Activated naive CD4-positive, alpha-beta T cell treated with anti-CD3 and anti-CD28 coated beads for 36 hours (primary cell): Measurements from ENCODE around the gene GRK5. TPM values are rescaled to one million over a fixed set of nuclear protein-coding genes. Genes with fewer than 3 reads are reported as not detected.
"Not testable (repeated sequence)": the region's sequence is repeated elsewhere in the genome, so short reads cannot be mapped to it uniquely, and the experiment has no call there.

Experiments used
- CTCF ChIA-PET: fragments of 350-600 bp; sonication (Branson Sonifier 250); formaldehyde crosslinking; loops from one replicate; lab custom pipeline; 2021; ENCODE audit warnings: antibody characterized with exemption; lab: Charles Lee
- DNase-seq: peaks from one replicate; pipeline ENCODE4 v3.0.0-alpha.2; 2020
- H3K27ac Mint-ChIP-seq: one replicate; pipeline ENCODE4 v1.8.0; 2021; ENCODE audit warnings: mild to moderate bottlenecking, mixed read lengths
- H3K27me3 Mint-ChIP-seq: one replicate; pipeline ENCODE4 v1.8.0; 2021; ENCODE audit warnings: low read depth, mixed read lengths
- H3K36me3 Mint-ChIP-seq: one replicate; pipeline ENCODE4 v1.8.0; 2021; ENCODE audit warnings: low read depth, mixed read lengths
- H3K4me1 Mint-ChIP-seq: one replicate; pipeline ENCODE4 v1.8.0; 2021; ENCODE audit warnings: low read depth, mixed read lengths
- H3K4me3 Mint-ChIP-seq: one replicate; pipeline ENCODE4 v1.8.0; 2021; ENCODE audit warnings: mild to moderate bottlenecking, moderate library complexity, mixed read lengths
- H3K9me3 Mint-ChIP-seq: one replicate; pipeline ENCODE4 v1.8.0; 2021; ENCODE audit warnings: mixed read lengths
- intact Hi-C: fragments of 100-400 bp; cut with micrococcal nuclease; formaldehyde crosslinking; loops from one replicate; pipeline ENCODE4 v1.15.1; 2023
- total RNA-seq, 2 experiments: library from RNA; stranded (reverse); gene quantifications; one replicate each; pipeline ENCODE4 v1.2.3, GENCODE V29; 2021

The GRK5 gene
- total RNA-seq, 2 experiments from 2014 or later, result 27.1 to 29.7 TPM

DNA sequence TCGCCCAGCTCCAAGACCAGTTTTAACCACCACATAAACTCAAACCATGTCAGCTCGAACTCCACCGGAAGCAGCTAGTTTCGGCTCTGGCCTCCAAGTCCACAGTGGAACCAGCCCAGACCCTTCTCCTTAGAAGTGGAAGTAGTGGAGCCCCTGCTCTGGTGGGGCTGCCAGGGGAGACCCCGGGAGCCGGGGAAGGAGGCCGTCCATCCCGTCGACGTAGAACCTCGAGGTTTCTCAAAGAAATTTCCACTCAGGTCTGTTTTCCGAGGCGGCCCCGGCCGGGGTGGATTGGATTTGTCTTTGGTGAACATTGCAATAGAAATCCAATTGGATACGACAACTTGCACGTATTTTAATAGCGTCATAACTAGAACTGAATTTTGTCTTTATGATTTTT, 247.6 kb downstream of the GRK5 start:
- no peaks in the 10 kb centered on the region for H3K27me3 Mint-ChIP-seq
- no peak overlapping the region for H3K27ac Mint-ChIP-seq
- no peaks in the 10 kb centered on the region for H3K9me3 Mint-ChIP-seq
- intact Hi-C loops, result no loop called here
- CTCF ChIA-PET, result no interaction called here
- no peak for DNase-seq
- no peak overlapping the region for H3K4me3 Mint-ChIP-seq
- H3K4me1 Mint-ChIP-seq, result no peaks in the 10 kb centered on the region
- H3K36me3 Mint-ChIP-seq, result peaks cover 2% of the 10 kb centered on the region

DNA sequence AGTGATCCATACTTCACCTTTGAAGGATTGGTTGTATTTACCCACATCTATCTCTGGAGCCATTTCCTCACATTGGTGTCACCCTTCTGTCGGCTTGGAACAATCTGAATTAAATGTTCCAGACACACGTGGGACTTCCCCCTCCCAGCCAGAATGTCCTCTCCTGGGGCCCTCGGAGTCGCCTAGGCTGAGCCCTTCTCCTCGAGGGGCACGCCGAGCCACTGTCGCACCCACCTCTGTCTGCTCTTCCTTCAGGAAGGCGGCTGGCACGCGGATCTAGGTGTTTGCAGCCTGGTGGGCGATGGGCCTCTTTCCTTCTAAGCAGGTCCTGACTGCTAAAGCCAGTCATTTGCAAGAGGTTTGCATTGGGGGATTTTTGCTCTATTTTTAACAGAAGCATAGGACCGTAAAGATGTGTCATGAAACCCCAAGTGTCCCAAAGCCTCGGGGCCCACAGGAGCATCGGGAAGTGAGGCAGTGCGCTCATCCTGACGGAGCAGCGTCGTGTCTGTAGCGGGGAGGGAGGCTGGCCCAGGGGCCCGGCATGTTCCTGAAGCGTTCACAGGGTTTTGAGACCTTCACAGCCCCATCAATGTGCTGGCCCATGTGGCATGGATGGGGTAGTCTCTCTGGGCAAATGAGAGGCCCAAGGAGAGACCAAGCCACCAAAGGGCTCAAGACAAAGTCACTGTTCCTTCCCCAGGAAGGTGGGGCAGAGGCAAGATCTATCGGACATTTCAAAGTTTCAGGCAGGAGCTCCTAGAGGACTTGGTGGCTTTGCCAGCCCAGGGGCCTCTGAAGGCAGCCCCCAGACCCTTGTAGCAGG, 248.5 kb downstream of the GRK5 start:
- intact Hi-C loops, result no loop called here
- Mint-ChIP-seq H3K36me3 (peaks cover 2% of the 10 kb centered on the region), H3K9me3 (no peaks in the 10 kb centered on the region), H3K27ac (no peak overlapping the region), H3K4me3 (no peak overlapping the region), H3K4me1 (no peaks in the 10 kb centered on the region), H3K27me3 (no peaks in the 10 kb centered on the region)
- DNase-seq, result no peak
- CTCF ChIA-PET, result interaction anchor here (1.2 to 1.3 kb wide), 2 partner anchors 12 to 257 kb away, joined by 4 read pairs; no protein-coding TSS in a partner anchor

DNA sequence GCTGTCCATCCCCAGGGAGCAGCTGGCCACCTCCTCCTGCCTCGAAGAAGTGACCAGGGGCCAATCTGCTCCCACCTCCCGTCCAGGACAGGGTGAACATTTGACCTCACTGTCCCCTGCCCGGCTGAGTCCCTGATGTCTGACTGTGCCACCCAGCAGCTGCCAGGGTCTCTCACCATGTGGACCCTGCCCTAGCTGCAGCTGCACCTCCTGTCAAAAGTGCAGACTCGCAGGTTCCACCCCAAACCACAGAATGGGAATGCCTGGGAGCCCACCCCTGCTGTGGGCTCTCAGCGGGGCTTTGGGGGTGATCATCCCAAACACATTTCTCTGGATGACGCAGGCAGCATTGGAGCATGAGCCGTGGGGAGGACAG, 249.1 kb downstream of the GRK5 start:
- Mint-ChIP-seq H3K4me1 (peaks cover 2% of the 10 kb centered on the region), H3K27me3 (no peaks in the 10 kb centered on the region), H3K36me3 (peaks cover 2% of the 10 kb centered on the region), H3K9me3 (no peaks in the 10 kb centered on the region), H3K4me3 (no peak overlapping the region), H3K27ac (no peak overlapping the region)
- CTCF ChIA-PET, result interaction anchor here (0.6 to 1.3 kb wide), 3 partner anchors 13 to 336 kb away, joined by 3 to 4 read pairs (median 4); no protein-coding TSS in a partner anchor
- intact Hi-C loops, result no loop called here
- DNase-seq, result no peak

DNA sequence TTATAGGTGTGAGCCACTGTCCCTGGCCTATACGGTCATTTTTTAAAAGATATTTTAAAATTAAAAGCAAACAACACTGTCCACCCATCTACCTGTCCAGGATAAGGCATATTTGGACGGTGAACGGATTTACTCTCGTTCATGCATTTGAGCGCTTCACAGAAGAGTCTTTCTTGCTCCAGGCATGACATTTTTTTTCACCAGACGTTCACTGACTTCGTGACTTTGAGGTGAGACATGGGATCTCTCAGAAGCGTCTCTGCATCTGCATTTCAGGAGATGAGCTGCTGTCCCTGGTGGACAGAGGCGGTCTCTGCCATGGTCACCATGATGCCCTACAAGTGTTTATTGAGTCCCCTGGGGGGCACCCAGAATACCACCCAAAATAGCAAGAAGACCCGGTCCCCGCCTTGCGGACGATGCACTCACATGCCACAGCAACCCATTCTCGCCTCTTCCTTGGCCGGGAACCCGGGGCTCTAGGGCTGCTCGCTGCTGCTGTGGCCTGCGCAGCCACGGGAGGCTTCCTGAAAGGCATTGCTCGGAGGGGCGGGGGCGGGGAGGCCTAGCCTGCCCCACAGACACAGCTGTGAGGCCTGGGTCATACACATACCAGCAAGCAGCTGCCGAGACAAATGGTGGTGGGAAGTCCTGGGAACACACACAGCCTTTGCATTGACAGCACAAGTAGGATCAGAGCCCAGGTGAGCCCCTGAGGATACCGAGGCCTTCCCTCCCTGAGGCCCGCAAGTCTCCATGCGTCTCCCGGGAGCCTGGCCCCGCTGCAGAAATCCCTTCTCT, 250.8 kb downstream of the GRK5 start:
- H3K36me3 Mint-ChIP-seq, result peaks cover 2% of the 10 kb centered on the region
- H3K4me1 Mint-ChIP-seq, result peaks cover 2% of the 10 kb centered on the region
- no peak for DNase-seq
- H3K9me3 Mint-ChIP-seq, result peaks cover 6% of the 10 kb centered on the region
- intact Hi-C loops, result no loop called here
- CTCF ChIA-PET, result interaction anchor here (0.7 to 2.0 kb wide), 2 partner anchors 13 to 14 kb away, joined by 6 to 10 read pairs; no protein-coding TSS in a partner anchor
- no peaks in the 10 kb centered on the region for H3K27me3 Mint-ChIP-seq
- H3K4me3 Mint-ChIP-seq, result no peak overlapping the region
- H3K27ac Mint-ChIP-seq, result no peak overlapping the region

DNA sequence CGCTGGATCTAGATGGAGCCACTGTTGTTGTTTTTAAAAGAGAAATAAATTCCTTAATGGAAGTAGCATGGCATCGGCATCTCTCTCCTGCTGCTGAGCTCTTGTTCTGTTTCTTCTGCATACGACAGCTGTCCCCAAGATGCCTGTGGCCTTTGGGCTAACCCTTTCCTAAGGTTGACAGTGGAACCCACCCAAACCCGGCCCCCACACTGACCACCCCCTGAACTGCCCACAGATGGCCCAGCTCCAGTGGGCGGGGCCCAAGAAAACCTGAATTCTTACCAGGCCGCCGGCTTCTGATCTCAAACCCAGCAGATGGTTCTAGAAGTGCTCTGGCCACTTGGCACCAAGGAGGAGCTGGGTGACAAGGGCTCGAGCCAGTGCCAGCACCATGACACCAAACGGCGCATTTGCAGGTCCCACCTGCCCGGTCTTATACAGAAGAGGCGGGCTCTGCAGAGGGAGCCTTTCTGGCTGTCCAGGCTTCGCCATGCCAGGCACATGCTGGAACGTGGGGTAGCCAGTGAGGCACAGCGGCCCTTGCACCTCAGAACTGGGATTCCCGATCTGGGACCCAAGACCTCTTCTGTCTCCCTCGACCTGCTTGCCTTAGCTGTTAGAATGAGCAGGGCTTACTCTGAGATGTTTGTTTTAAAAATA, 252.4 kb downstream of the GRK5 start:
- no peak overlapping the region for H3K4me3 Mint-ChIP-seq
- DNase-seq, result no peak
- peaks cover 2% of the 10 kb centered on the region for H3K36me3 Mint-ChIP-seq
- CTCF ChIA-PET, result interaction anchor here (1.1 to 2.0 kb wide), 2 partner anchors 15 to 18 kb away, joined by 3 to 10 read pairs; no protein-coding TSS in a partner anchor
- peaks cover 2% of the 10 kb centered on the region for H3K4me1 Mint-ChIP-seq
- H3K27ac Mint-ChIP-seq, result no peak overlapping the region
- H3K9me3 Mint-ChIP-seq, result peaks cover 10% of the 10 kb centered on the region
- intact Hi-C loops, result no loop called here
- H3K27me3 Mint-ChIP-seq, result no peaks in the 10 kb centered on the region

DNA sequence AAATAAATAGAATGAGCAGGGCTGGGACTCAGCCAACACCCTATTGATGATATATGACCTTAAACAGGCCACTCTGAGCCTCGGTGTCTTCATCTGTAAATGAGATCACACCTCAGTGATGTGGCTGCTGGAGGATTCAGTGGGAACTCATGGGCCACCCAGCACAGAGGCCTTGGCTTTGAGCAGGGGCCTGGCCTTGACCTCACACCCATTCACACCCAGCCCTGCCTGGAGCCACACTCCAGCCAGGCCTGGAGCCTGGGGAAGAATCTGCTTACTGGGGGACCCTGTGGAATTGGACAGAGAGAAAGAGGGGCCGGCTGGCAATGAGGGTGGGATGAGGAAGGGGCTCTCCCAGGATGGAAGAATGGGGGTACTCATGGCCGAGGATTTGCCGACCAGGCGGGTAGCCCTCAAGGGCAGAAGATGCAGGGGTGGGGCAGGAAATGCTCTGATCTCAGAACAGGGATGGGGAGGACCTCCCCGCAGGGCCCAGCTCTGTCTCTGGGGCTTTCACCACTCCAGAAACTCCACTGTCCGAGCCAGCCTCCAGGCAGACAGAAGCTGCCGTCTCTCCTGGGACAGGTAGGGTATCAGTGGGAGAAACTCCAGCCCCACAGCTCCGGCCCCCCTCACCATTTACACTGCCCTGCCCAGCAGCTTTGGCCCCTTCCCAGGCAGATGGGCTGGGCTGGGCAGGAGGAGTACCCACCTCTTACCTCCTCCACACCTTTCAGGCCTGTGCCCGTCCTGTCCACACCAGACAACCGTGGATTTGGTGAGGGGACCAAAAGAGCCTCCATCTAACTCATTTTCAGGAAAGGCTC, 253.2 kb downstream of the GRK5 start:
- no peak for DNase-seq
- CTCF ChIA-PET, result no interaction called here
- Mint-ChIP-seq H3K27me3 (no peaks in the 10 kb centered on the region), H3K4me1 (peaks cover 2% of the 10 kb centered on the region), H3K27ac (no peak overlapping the region), H3K9me3 (peaks cover 10% of the 10 kb centered on the region), H3K36me3 (peaks cover 2% of the 10 kb centered on the region), H3K4me3 (no peak overlapping the region)
- intact Hi-C loops, result no loop called here

DNA sequence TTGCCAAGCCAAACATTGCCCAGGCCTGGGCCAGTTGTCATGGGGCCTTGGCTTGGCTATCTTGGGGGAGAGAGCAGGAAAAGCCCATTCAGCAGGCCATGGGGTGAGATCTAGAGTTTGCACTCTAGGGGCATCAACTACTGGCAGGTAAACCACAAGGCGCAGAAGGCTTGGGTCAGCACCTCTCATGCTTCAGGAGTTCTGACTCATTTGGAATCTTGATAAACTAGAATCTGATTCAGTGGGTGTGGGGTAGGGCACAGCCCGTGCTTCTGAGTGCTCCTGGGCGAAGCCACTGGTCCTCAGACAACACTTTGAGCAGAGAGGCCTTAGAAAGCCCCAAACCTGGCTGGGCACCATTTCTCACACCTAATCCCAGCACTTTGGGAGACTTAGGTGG, 254.0 kb downstream of the GRK5 start:
- DNase-seq, result peak; percentile 30

DNA sequence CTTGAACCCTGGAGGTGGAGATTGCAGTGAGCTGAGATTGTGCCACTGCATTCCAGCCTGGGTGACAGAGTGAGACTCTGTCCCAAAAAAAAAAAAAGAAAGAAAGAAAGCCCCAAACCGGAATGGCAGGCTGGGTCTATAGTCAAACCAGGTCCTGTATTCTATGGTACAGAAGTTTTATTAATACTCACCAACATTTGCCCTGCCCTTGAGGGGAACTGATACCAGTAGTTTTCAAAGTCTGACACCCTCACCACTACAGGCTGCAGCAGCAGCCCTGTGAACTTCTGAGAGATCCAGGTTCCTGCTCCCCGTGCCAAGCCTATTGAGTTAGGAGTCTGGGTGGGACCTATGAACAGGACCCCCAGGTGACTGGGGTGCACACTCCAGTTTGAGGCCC, 254.6 kb downstream of the GRK5 start:
- Mint-ChIP-seq H3K4me1 (peaks cover 2% of the 10 kb centered on the region), H3K4me3 (no peak overlapping the region), H3K27ac (no peak overlapping the region), H3K27me3 (no peaks in the 10 kb centered on the region), H3K36me3 (peaks cover 2% of the 10 kb centered on the region), H3K9me3 (peaks cover 10% of the 10 kb centered on the region)
- intact Hi-C loops, result no loop called here
- CTCF ChIA-PET, result no interaction called here
- no peak for DNase-seq

More for the DNA sequence above, 254.0 kb downstream of the GRK5 start:
- no peaks in the 10 kb centered on the region for H3K27me3 Mint-ChIP-seq
- H3K36me3 Mint-ChIP-seq, result peaks cover 2% of the 10 kb centered on the region
- peaks cover 10% of the 10 kb centered on the region for H3K9me3 Mint-ChIP-seq
- H3K4me3 Mint-ChIP-seq, result no peak overlapping the region
- intact Hi-C loops, result no loop called here
- no peak overlapping the region for H3K27ac Mint-ChIP-seq
- CTCF ChIA-PET, result no interaction called here
- H3K4me1 Mint-ChIP-seq, result peaks cover 2% of the 10 kb centered on the region

DNA sequence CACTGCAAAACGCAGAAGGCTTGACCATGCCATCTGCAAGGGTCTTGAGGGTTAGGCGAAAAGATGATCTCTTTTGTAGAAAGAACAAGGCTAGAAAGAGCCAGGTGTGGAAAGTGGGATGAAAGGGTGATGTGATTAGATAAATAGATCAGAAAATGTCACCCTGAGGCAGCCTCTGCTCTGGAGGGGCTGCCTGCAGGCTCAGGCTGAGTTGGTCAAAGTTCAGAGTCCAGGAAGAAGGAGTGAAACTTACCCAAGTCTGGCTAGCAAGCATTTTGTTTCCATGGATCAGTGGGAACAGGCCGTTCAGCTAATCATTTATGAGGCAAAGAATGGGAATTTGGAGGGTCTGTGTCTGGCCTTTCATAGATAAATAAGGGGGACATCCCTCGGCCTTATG, 255.4 kb downstream of the GRK5 start:
- Mint-ChIP-seq H3K36me3 (peaks cover 2% of the 10 kb centered on the region), H3K27me3 (no peaks in the 10 kb centered on the region), H3K9me3 (peaks cover 10% of the 10 kb centered on the region), H3K4me1 (peaks cover 2% of the 10 kb centered on the region), H3K27ac (no peak overlapping the region), H3K4me3 (no peak overlapping the region)
- DNase-seq, result no peak
- CTCF ChIA-PET, result no interaction called here
- intact Hi-C loops, result no loop called here

DNA sequence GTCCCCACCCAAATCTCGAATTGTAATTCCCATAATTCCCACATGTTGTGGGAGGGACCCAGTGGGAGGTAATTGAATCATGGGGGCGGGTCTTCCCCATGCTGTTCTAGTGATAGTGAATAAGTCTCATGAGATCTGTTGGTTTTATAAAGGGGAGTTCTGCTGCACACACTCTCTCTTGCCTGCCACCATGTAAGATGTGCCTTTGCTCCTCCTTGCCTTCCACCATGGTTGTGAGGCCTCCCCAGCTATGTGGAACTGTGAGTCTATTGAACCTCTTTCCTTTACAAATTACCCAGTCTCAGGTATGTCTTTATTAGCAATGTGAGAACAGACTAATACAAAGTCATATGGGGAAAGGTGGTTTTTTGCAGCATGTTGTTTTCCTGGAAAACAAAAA, 255.8 kb downstream of the GRK5 start:
- H3K4me1 Mint-ChIP-seq, H3K4me3 Mint-ChIP-seq, DNase-seq, H3K27ac Mint-ChIP-seq, H3K27me3 Mint-ChIP-seq, intact Hi-C loops, H3K9me3 Mint-ChIP-seq, CTCF ChIA-PET, H3K36me3 Mint-ChIP-seq: not testable (repeated sequence)

DNA sequence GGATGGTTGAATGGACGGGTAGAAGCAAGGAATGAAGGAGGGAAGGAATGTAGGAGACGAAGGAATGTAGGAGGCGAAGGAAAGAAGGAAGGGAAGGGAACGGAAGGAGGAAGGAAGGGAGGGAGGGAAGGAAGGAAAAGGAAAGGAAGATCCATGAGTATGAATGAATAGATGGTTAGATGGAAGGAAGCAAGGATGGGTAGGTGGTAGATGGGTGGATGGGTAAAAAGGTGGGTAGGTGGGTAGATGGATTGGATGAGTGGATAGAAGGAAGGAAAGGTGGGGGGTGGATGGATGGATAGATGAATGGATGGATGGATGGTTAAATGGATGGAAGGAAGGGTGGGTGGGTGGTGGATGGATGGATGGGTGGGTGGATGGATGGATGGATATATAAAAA, 257.7 kb downstream of the GRK5 start:
- Mint-ChIP-seq H3K36me3 (peaks cover 2% of the 10 kb centered on the region), H3K27me3 (no peaks in the 10 kb centered on the region), H3K4me3 (no peak overlapping the region), H3K27ac (no peak overlapping the region), H3K4me1 (peaks cover 2% of the 10 kb centered on the region), H3K9me3 (peaks cover 10% of the 10 kb centered on the region)
- CTCF ChIA-PET, result no interaction called here
- no peak for DNase-seq
- intact Hi-C loops, result no loop called here
